ENCODE results near the gene ORC6. TPM values are rescaled to one million over a fixed set of nuclear protein-coding genes. Genes with fewer than 3 reads are reported as not detected.

Gene ORC6
- total RNA-seq, 1 donor from 2014 or later = not detected

DNA sequence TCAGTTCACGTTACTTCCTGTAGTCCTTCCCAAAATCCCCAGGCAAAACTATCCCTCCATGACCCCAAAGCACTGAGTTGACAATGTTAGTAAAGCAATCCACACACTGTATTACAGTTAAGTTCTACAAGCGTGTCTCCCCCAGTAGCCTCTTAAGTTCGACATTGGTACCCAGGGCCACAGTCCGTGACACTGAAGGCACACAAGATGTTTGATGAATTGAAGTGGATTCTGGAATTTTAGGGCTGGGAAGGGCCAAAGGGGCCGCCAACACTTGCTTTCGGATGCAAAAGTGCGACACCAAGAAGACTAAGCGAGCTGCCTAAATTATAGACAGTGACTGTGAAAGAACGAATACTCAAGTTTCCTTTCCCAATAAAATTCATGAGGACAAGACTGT lies 2.0 kb upstream of the ORC6 start:
- no peak for DNase-seq (ENCODE audit: low spot score in 2 of 2)
- no peaks in the 10 kb centered on the region for H3K27me3 ChIP-seq
- H3K36me3 ChIP-seq = no peaks in the 10 kb centered on the region
- peaks cover 7 to 19% of the 10 kb centered on the region in 2 donors for H3K4me1 ChIP-seq
- intact Hi-C loops (cut with DNase I) = loop anchor here (5.0 kb wide), 4 partner anchors 105 to 775 kb away; partner anchors contain the start of genes DNAJA2, ITFG1 and PHKB
- H3K27ac ChIP-seq = no peak overlapping the region
- no peaks in the 10 kb centered on the region for H3K9me3 ChIP-seq
- peak overlapping the region; percentile 87 to 89 for H3K4me3 ChIP-seq
- TF ChIP-seq, protein P1, sequence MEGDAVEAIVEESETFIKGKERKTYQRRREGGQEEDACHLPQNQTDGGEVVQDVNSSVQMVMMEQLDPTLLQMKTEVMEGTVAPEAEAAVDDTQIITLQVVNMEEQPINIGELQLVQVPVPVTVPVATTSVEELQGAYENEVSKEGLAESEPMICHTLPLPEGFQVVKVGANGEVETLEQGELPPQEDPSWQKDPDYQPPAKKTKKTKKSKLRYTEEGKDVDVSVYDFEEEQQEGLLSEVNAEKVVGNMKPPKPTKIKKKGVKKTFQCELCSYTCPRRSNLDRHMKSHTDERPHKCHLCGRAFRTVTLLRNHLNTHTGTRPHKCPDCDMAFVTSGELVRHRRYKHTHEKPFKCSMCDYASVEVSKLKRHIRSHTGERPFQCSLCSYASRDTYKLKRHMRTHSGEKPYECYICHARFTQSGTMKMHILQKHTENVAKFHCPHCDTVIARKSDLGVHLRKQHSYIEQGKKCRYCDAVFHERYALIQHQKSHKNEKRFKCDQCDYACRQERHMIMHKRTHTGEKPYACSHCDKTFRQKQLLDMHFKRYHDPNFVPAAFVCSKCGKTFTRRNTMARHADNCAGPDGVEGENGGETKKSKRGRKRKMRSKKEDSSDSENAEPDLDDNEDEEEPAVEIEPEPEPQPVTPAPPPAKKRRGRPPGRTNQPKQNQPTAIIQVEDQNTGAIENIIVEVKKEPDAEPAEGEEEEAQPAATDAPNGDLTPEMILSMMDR (IDR thresholded peaks at IDR 0.05) = no peak

DNA sequence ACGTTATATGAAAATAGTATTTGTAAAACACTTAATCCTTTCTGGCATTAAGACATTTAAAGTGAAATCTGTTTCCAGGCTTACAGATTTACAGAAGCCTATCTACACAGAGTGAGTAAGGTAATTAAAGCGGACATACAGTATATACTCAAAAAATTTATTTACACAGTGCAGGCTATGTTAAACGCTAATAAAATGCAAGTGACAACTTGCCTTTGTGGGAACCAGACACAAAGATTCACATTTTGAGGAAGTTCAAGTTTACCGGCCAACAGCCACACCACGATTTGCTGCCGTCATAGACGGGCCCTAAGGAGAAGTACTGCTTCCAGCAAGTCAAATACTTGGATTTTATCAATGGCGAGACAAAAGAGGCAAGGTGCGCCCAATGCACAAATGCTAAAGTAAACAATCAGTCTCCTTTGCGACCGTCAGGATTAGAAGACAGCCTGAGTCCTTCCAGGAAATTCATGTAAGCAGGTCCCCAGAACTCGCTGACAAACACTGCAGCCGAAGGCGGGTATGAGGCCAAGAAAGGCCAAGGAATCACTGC lies 1.3 kb upstream of the ORC6 start:
- H3K4me3 ChIP-seq = peak overlapping the region; percentile 87 to 89
- DNase-seq (ENCODE audit: low spot score in 2 of 2) = peak in 1 of 2 donors; percentile 37
- peaks cover 7 to 19% of the 10 kb centered on the region in 2 donors for H3K4me1 ChIP-seq
- TF ChIP-seq, protein P1 (IDR thresholded peaks at IDR 0.05) = no peak
- no peaks in the 10 kb centered on the region for H3K36me3 ChIP-seq
- peak overlapping the region; percentile 91 to 93 for H3K27ac ChIP-seq
- no peaks in the 10 kb centered on the region for H3K9me3 ChIP-seq
- intact Hi-C loops (cut with DNase I) = loop anchor here (2.0 to 5.0 kb wide), 5 partner anchors 104 to 774 kb away; partner anchors contain the start of genes DNAJA2, GPT2, ITFG1 and PHKB
- no peaks in the 10 kb centered on the region for H3K27me3 ChIP-seq

DNA sequence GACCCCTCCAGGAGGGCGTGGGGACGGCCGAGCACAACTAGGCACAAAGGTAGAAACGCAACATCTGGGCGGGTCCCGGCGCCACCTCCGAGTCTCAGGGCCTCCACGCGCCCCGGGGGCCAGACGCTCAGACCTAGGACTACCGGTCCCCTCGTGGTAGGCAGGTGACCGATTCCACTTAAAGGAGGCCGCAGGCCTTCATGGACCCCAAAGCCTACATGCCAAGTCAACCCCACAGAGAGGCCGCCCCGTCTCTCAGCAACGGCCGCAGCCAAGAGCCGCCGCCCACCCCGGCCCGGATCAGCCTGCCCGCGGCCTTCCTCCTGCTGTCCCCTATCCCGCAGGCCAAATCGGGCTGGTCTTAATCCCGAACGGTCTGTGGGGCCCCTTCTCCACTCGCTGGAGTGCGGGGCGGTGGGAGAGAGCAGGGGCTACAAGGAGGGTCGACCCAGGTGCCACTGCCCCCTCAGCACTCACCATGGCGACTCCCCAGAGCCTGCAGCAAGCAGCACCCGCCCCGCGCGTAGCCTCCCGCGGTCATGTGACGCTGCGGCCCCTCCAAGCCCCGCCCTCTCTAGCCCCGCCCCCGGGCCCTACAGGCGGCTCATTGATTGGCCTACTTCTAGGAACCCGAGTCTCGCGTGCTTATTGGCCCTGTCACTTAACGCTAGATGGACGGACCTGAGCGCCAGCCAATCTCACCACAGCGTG lies 650 bp upstream of the ORC6 start, which contains the start of gene VPS35:
Gene VPS35 (minus strand): TSS at position 525 of the 711 bp plus-strand sequence. CDS start 45 bp downstream, at position 480.
- Histone ChIP-seq H3K4me3 (peak within 1 kb of the TSS; percentile 87 to 89), H3K9me3 (no peaks in the 10 kb centered on the region), H3K27ac (peak within 1 kb of the TSS; percentile 91 to 93), H3K36me3 (no peaks in the 10 kb centered on the region), H3K4me1 (peaks cover 7 to 19% of the 10 kb centered on the region in 2 donors), H3K27me3 (no peaks in the 10 kb centered on the region)
- intact Hi-C loops (cut with DNase I) = loop anchor here (1.0 to 5.0 kb wide), 6 partner anchors 103 to 773 kb away; partner anchors contain the start of genes C16orf87, DNAJA2, GPT2 and ITFG1
- TF ChIP-seq, protein P1 (IDR thresholded peaks at IDR 0.05) = no peak
- DNase-seq (ENCODE audit: low spot score in 2 of 2) = peak; percentile 99 to 100

DNA sequence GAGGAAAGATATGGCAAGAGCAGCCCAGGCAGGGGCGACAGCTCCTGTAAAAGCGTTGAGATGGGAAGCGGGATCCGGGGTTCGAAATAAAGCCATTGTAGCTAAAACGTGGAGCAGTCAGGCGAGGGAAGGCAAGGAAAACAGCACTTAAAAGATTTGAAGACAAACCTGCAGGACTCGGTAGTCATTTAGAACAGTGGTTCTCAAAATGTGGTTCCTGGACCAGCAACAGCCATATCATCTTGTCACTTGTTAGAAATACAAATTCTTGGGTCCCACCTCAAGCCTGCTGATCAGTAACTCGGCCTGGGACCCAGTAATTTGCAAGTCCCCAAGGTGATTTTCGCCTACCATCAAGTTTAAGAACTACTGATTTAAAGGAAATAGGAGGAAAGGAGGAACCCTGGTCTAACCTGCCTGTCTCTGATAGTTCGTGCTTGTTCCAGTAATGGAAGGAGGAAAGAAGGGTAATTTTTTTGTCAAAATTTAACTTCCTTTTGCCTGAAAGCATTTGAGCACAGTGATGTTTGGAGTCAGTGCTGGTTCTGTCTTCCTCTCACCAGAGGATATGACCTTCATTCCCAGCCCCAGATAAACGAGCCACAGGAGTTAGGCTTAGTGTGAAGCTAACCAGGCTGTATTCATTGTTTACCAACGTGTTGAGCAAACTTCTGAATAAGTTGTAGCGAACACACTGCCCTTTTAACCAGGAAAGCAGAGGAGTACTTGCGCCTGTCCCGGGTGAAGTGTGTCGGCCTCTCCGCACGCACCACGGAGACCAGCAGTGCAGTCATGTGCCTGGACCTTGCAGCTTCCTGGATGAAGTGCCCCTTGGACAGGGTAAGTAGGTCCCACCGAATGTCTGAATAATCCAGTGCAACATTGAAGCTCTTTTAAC lies 1.1 kb downstream of the ORC6 start:
- Histone ChIP-seq H3K27me3 (no peaks in the 10 kb centered on the region), H3K4me3 (peak overlapping the region; percentile 87 to 89), H3K27ac (peak overlapping the region in 1 of 2 donors; percentile 91), H3K4me1 (peaks cover 7 to 19% of the 10 kb centered on the region in 2 donors), H3K9me3 (no peaks in the 10 kb centered on the region), H3K36me3 (no peaks in the 10 kb centered on the region)
- DNase-seq (ENCODE audit: low spot score in 2 of 2) = no peak
- intact Hi-C loops (cut with DNase I) = no loop called here
- TF ChIP-seq, protein P1 (IDR thresholded peaks at IDR 0.05) = no peak

DNA sequence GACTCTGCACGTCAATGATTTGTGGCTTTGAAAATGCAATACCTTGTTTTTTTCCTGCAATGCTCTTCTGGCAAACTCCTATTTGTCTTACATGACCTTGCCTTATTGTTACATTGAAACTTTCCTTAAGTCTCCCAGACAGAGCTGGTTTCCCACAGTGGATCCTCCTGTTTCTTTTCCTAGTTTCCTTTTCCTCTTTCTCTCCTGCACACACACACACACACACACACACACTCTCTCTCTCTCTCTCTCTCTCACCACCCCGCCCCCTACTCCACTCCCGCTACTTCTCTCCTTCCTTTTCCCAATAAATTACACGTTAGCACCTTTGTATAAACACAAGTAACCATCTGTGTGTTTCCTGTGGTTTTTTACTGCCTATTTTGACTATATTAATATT lies 2.3 kb downstream of the ORC6 start:
- H3K27me3 ChIP-seq = no peaks in the 10 kb centered on the region
- TF ChIP-seq, protein P1 (IDR thresholded peaks at IDR 0.05) = no peak
- intact Hi-C loops (cut with DNase I) = no loop called here
- H3K4me1 ChIP-seq = peaks cover 7 to 17% of the 10 kb centered on the region in 2 donors
- DNase-seq (ENCODE audit: low spot score in 2 of 2) = no peak
- H3K27ac ChIP-seq = no peak overlapping the region
- H3K36me3 ChIP-seq = no peaks in the 10 kb centered on the region
- H3K9me3 ChIP-seq = no peaks in the 10 kb centered on the region
- H3K4me3 ChIP-seq = no peak overlapping the region
